COR-L47 (cell line): Measurements from ENCODE around the gene PIK3R1.
A peak's percentile ranks its signal among the peaks of the same experiment; 100 is the strongest.

Experiments used
- DNase-seq: peaks from one replicate; lab custom pipeline; 2025; lab: John Stamatoyannopoulos, UW

The PIK3R1 gene

DNA sequence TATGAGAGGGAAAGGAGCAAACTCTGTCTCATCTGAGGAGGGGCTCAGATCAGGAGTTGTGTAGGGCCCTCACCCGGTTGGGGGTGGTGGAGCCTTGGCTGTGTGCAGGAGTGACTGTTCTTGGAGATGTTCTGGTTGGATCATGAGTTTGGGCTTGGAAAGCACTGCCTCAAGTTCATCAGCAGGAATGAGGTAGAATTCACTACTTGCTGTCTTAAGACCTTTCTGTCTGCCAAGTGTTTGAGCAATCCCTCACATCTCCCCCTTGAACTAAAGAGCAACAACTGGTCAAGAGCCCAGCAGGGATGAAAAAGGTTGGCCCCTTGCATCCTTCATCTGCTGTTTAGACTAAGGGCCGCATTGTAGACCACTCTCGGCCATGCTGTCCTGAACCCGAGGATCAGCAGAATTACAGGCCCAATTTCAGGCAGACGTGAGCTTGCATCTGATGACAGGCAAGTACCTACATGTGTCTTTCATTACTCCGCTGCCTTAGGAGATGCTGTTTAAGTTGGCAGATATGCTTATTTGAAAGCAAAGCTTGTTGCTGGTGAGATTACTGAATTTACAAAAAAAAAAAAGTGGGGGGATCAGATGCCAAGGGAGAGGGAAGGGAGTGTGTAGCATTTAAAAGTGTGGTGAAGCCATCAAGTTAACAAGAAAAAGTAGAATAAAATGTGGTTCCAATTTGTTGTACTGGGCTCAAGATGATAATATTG lies 36.4 kb downstream of the PIK3R1 start:
- DNase-seq, result no peak

- peak; percentile 73 for DNase-seq
These were observed 37.4 kb downstream of the PIK3R1 start for GRCh38 chr5:68252673-68253623.

GRCh38 chr5:68253624-68254585 lies 38.3 kb downstream of the PIK3R1 start:
- DNase-seq, result no peak

GRCh38 chr5:68254810-68255209 lies 39.3 kb downstream of the PIK3R1 start:
- no peak for DNase-seq

DNA sequence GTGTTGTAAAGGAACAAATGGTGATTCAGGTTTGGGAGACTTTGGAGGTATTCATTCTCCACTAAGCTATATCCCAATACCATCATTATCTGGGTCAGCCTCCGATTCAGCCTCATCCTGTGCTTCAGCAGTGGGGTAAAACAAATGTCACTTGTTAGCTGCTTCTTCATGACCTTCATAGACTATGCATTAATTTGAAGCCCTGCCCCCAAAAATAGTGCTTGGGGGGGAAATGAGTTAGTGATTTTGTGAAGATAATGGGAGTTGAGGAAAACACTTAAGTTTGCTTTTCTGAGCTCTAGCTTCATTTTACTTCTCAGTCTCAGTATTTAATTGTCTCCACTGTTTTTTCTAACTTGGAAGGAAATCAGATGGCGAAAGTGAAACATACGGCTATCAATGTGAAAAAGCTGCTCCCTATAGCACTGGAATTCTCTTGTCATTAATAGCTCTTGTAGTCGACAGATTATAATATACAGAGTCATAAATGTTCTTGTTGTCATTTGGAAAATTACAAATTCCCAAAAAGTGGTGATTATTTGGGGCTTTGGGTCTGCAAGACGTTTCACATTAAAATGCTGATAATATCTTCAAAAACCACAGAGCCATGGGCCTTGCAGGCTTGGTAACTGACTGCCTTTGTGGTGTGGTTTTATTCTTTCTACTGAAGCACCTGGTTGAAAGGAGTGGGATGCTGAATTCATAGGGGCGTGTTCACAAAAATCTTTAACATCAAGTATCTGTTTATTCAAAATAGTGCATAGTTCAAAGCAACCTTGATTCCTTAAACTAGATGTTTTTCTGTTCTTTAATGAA lies 40.0 kb downstream of the PIK3R1 start:
- DNase-seq, result no peak

DNA sequence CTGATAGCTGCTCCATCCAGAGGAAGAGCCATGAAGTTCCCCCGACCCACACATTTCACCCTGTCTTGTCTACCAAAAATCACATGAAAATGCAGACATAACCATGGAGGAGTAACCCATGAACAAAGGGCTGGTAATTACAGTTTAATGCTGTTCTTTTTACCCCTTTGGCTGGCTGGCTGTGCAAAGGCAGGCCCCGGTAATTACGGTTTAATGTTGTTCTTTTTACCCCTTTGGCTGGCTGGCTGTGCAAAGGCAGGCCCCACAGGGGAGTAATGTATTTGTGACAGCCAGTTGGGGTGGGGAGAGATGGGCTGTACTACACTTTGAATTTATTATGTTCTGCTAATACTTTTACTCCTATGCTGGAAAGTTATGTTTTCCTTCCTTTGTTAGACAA lies 41.7 kb downstream of the PIK3R1 start:
- peak; percentile 60 for DNase-seq

DNA sequence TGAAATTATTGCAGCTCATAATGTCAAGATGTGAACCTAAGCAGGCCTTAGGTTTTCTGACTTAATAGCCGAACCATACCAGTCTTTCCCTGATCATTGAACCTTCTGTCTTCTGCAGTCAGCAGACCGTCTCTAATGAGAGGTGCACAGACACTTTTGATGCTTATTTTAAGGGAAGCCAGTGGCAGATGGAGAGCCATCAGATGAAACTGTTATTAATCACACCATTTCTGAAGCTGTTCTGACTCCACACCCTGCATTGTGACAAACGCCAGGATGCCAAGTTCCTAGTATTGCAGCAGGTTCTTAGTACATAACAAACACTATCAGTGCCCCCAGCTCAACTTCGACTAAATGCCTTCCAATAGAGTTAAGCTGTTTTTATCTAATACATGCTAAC lies 43.0 kb downstream of the PIK3R1 start:
- no peak for DNase-seq

GRCh38 chr5:68259700-68260099 lies 44.1 kb downstream of the PIK3R1 start:
- DNase-seq, result no peak

GRCh38 chr5:68260467-68260866 lies 44.9 kb downstream of the PIK3R1 start:
- DNase-seq, result no peak

GRCh38 chr5:68261169-68261568 lies 45.6 kb downstream of the PIK3R1 start:
- DNase-seq, result no peak

DNA sequence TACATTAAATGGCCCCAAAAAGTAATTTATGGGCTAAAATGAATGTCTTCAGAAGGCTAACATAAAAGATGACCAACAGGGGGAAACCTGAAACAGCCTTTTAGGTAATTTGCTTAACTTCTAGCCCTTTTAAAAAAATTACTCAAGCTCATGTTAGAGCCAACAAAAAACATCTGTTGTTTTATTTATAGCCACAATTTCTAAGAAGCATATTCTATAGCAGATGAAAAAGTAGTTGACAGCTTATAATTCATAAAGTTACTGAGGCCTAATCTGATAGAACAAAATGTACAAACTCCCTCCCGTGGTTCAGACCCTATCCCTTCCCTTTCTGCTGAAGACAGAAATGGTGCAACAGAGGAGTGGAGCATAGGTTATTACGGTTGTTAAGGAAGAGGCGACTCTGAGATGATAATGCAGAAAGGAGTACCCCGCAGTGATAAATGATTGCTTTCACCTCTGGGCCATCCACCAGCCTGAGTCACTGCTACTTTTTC lies 46.1 kb downstream of the PIK3R1 start:
- no peak for DNase-seq

GRCh38 chr5:68264024-68264956 lies 48.7 kb downstream of the PIK3R1 start:
- DNase-seq, result no peak

DNA sequence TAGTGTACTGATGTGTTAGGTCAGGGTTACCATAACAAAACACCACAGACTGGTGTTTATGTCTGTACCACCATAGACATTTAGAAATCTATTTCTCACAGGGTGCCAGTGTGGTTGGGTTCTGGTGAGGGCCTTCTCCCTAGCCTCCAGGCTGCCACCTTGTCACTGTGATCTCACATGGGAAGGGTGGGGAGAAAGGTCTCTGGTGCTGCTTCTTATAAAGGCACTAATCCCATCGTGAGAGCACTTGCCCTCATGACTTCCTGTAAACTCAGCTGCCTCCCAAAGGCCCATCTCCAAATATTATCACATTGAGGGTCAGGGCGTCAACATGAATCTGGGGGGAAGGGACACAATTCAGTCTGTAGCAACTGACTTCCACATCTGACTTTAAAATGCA lies 49.8 kb downstream of the PIK3R1 start:
- no peak for DNase-seq

GRCh38 chr5:68265822-68266395 lies 50.4 kb downstream of the PIK3R1 start:
- no peak for DNase-seq

GRCh38 chr5:68266457-68266856 lies 50.9 kb downstream of the PIK3R1 start:
- DNase-seq, result no peak

GRCh38 chr5:68267066-68267465 lies 51.5 kb downstream of the PIK3R1 start:
- DNase-seq, result no peak

DNA sequence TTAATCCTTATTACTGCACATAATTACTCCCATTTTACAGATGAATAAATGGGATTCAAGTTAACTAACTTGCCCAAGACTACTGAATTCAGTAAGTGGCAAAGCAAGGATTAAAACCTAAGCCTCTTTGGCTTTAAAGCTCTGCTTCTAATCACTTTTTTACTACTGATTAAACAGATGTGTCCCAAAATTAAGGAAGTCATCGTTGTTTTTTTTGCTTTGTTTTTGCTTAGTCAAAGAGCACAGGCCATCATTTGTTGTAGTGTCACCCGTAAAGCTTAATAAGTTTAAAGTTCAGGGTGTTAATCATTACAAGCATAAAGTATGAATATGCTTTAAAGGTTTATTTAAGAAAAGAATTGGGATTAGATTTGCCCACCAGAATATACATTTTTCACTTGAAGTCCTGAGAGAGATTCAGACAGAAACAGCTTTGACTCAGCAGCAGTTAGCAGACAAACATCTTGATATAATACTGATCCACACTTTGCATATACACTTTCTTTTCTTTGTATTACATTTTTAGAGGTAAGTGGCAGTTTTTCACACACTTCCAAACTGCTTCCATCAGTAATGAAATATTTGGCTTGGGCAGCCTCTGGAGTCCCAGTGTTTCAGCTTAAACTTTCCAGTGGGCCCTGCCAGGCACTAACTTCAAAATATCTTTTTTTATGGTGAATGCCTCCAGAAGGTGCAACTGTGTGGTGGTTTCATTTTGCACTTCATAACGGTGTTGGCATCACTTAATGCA lies 52.7 kb downstream of the PIK3R1 start:
- DNase-seq, result no peak

DNA sequence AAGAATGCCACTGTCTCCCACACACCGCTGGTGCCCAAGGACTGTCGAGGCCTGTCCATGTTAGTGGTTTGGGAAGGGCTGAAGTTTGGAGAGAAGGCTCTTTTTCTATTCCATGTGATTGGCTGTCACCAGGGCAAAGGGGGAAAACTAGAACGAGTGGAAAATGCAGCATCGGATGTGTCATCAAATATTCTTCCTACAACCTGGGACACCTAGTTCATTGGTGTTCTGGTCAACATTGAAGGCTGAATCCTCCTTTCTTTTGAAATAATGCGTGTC lies 53.2 kb downstream of the PIK3R1 start:
- no peak for DNase-seq

DNA sequence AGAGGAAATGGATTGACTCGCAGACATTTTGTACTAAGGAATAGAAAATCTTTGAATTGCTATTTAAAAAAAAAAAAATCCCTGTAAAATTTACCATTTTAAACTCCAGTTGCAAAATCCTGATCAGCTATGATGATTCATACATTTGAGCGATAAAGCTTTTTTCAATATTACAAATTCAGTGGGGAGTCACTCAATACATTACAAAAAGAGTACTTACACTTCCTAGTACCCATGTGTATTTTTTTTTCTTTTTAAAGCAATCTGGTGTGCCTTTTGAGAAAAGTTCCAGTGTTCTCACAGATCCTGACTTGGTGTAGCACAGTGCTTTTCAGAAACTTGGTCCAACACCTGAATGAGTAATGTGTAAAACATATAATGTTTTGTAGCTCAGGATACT lies 54.3 kb downstream of the PIK3R1 start:
- DNase-seq, result no peak
